ENCODE measurements around the gene GHR.

GRCh38 chr5:42483472-42484154 lies 60.4 kb downstream of the GHR start:
- TF ChIP-seq, protein P1, sequence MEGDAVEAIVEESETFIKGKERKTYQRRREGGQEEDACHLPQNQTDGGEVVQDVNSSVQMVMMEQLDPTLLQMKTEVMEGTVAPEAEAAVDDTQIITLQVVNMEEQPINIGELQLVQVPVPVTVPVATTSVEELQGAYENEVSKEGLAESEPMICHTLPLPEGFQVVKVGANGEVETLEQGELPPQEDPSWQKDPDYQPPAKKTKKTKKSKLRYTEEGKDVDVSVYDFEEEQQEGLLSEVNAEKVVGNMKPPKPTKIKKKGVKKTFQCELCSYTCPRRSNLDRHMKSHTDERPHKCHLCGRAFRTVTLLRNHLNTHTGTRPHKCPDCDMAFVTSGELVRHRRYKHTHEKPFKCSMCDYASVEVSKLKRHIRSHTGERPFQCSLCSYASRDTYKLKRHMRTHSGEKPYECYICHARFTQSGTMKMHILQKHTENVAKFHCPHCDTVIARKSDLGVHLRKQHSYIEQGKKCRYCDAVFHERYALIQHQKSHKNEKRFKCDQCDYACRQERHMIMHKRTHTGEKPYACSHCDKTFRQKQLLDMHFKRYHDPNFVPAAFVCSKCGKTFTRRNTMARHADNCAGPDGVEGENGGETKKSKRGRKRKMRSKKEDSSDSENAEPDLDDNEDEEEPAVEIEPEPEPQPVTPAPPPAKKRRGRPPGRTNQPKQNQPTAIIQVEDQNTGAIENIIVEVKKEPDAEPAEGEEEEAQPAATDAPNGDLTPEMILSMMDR (IDR thresholded peaks at IDR 0.05): no peak
- no peak for TF ChIP-seq POLR2A (IDR thresholded peaks at IDR 0.05)
